H9 (cell line): ENCODE measurements around the gene NFKB1. TPM values are rescaled to one million over a fixed set of nuclear protein-coding genes. Genes with fewer than 3 reads are reported as not detected.

Source experiments
- DNase-seq: peaks from one replicate; pipeline ENCODE4 v3.0.0-alpha.2; 2017
- H2AFZ ChIP-seq: one replicate; pipeline ENCODE4 v1.6.1; 2013; ENCODE audit warnings: mild to moderate bottlenecking, low read length, control low read depth, moderate library complexity
- H2AK5ac ChIP-seq: 2 replicates; pipeline ENCODE4 v1.6.1; 2013; ENCODE audit warnings: low read length, control low read depth, mixed read lengths; ENCODE audit not compliant: insufficient read length
- H2BK120ac ChIP-seq: one replicate; pipeline ENCODE4 v1.6.1; 2013; ENCODE audit warnings: low read depth, mild to moderate bottlenecking, low read length, control low read depth, inconsistent platforms; ENCODE audit not compliant: poor library complexity, severe bottlenecking
- H2BK12ac ChIP-seq: 2 replicates; pipeline ENCODE4 v1.6.1; 2013; ENCODE audit warnings: low read length, control low read depth, mixed read lengths, low read depth; ENCODE audit not compliant: insufficient read length
- H2BK15ac ChIP-seq: 2 replicates; pipeline ENCODE4 v1.6.1; 2013; ENCODE audit warnings: low read depth, low read length, control low read depth
- H2BK20ac ChIP-seq: one replicate; pipeline ENCODE4 v1.6.1; 2013; ENCODE audit warnings: low read depth, mild to moderate bottlenecking, low read length, control low read depth, inconsistent platforms; ENCODE audit not compliant: poor library complexity, severe bottlenecking
- H2BK5ac ChIP-seq: 2 replicates; pipeline ENCODE4 v1.6.1; 2013; ENCODE audit warnings: low read length, control low read depth, mixed read lengths; ENCODE audit not compliant: insufficient read length
- H3K14ac ChIP-seq: 2 replicates; pipeline ENCODE4 v1.6.1; 2013; ENCODE audit warnings: low read length, control low read depth; ENCODE audit not compliant: insufficient read depth
- H3K18ac ChIP-seq: 2 replicates; pipeline ENCODE4 v1.6.1; 2013; ENCODE audit warnings: low read depth, mild to moderate bottlenecking, mixed read lengths, low read length, control low read depth; ENCODE audit not compliant: insufficient read length
- H3K23ac ChIP-seq: 2 replicates; pipeline ENCODE4 v1.6.1; 2013; ENCODE audit warnings: low read length, control low read depth, mixed read lengths, low read depth; ENCODE audit not compliant: insufficient read length
- H3K23me2 ChIP-seq: 2 replicates; pipeline ENCODE4 v1.6.1; 2013; ENCODE audit warnings: low read depth, mild to moderate bottlenecking, mixed read lengths, low read length, control low read depth; ENCODE audit not compliant: insufficient read length, poor library complexity, severe bottlenecking
- H3K27ac ChIP-seq: 2 replicates; pipeline ENCODE4 v1.5.1; 2013; ENCODE audit warnings: low read length, control low read depth, mixed read lengths, low read depth; ENCODE audit not compliant: insufficient read length
- H3K27me3 ChIP-seq: 2 replicates; pipeline ENCODE4 v1.6.1; 2013; ENCODE audit warnings: low read length, control low read depth, inconsistent platforms; ENCODE audit not compliant: insufficient read depth
- H3K4ac ChIP-seq: 2 replicates; pipeline ENCODE4 v1.6.1; 2013; ENCODE audit warnings: low read depth, mild to moderate bottlenecking, control low read depth, inconsistent platforms, low read length, moderate library complexity
- H3K4me1 ChIP-seq: 2 replicates; pipeline ENCODE4 v1.6.1; 2013; ENCODE audit warnings: low read length, control low read depth, inconsistent platforms; ENCODE audit not compliant: insufficient read depth
- H3K4me2 ChIP-seq: 2 replicates; pipeline ENCODE4 v1.6.1; 2013; ENCODE audit warnings: low read length, control low read depth, mixed read lengths; ENCODE audit not compliant: insufficient read length, insufficient read depth
- H3K56ac ChIP-seq: 2 replicates; pipeline ENCODE4 v1.6.1; 2013; ENCODE audit warnings: low read depth, mild to moderate bottlenecking, mixed read lengths, low read length, control low read depth; ENCODE audit not compliant: insufficient read length
- H3K79me1 ChIP-seq: 2 replicates; pipeline ENCODE4 v1.6.1; 2013; ENCODE audit warnings: low read depth, mild to moderate bottlenecking, moderate library complexity, low read length, control low read depth, inconsistent platforms; ENCODE audit not compliant: insufficient read depth, poor library complexity, severe bottlenecking
- H3K79me2 ChIP-seq: 2 replicates; pipeline ENCODE4 v1.6.1; 2013; ENCODE audit warnings: low read length, control low read depth, inconsistent platforms; ENCODE audit not compliant: insufficient read depth
- H3K9ac ChIP-seq: 2 replicates; pipeline ENCODE4 v1.6.1; 2013; ENCODE audit warnings: low read length, control low read depth, mixed read lengths; ENCODE audit not compliant: insufficient read length; ENCODE audit errors: extremely low read depth
- H3K9me3 ChIP-seq: one replicate; pipeline ENCODE4 v1.6.1; 2013; ENCODE audit warnings: low read depth, low read length, inconsistent platforms; ENCODE audit not compliant: control insufficient read depth
- H3T11ph ChIP-seq: one replicate; pipeline ENCODE4 v1.6.1; 2013; ENCODE audit warnings: mild to moderate bottlenecking, low read length, control low read depth, inconsistent platforms
- H4K20me1 ChIP-seq: one replicate; pipeline ENCODE4 v1.6.1; 2013; ENCODE audit not compliant: control insufficient read depth, insufficient read length, insufficient read depth
- H4K5ac ChIP-seq: 2 replicates; pipeline ENCODE4 v1.6.1; 2013; ENCODE audit warnings: low read depth, mild to moderate bottlenecking, mixed read lengths, low read length, control low read depth; ENCODE audit not compliant: insufficient read length
- H4K8ac ChIP-seq: replicated peaks from 2 replicates; pipeline ENCODE4 v1.6.1; 2013; ENCODE audit warnings: low read length, control low read depth, mixed read lengths, low read depth; ENCODE audit not compliant: insufficient read length
- H4K91ac ChIP-seq: 2 replicates; pipeline ENCODE4 v1.6.1; 2013; ENCODE audit warnings: low read depth, mild to moderate bottlenecking, moderate library complexity, mixed read lengths, low read length, control low read depth; ENCODE audit not compliant: insufficient read length
- H3K27ac Mint-ChIP-seq, 3 experiments: 2 replicates in 2 of 3; 3 replicates in 1 of 3; pipeline ENCODE4 v1.8.0; 2020 to 2021; ENCODE audit warnings: mixed read lengths in 3 of 3, mild to moderate bottlenecking in 1 of 3, moderate library complexity in 1 of 3
- H3K27me3 Mint-ChIP-seq: 2 replicates; pipeline ENCODE4 v1.8.0; 2021; ENCODE audit warnings: low read depth, mild to moderate bottlenecking, moderate library complexity, mixed read lengths
- H3K36me3 Mint-ChIP-seq, 3 experiments: 2 replicates in 2 of 3; 3 replicates in 1 of 3; pipeline ENCODE4 v1.8.0; 2020 to 2021; ENCODE audit warnings: low read depth in 3 of 3, mixed read lengths in 3 of 3; ENCODE audit not compliant: insufficient read depth in 1 of 3
- H3K4me1 Mint-ChIP-seq, 2 experiments: 2 replicates each; pipeline ENCODE4 v1.8.0; 2020; ENCODE audit warnings: mixed read lengths in 2 of 2
- H3K4me3 Mint-ChIP-seq, 2 experiments: 2 replicates in 1 of 2; 3 replicates in 1 of 2; pipeline ENCODE4 v1.8.0; 2020 to 2021; ENCODE audit warnings: mild to moderate bottlenecking in 2 of 2, mixed read lengths in 2 of 2, moderate library complexity in 1 of 2
- H3K9me3 Mint-ChIP-seq, 2 experiments: 2 replicates in 1 of 2; 3 replicates in 1 of 2; pipeline ENCODE4 v1.8.0; 2020; ENCODE audit warnings: mild to moderate bottlenecking in 2 of 2, mixed read lengths in 2 of 2, moderate library complexity in 1 of 2
- CTCF ChIP-seq: fragments of 200-600 bp; sonication (generic); conservative IDR thresholded peaks from 3 replicates; pipeline ENCODE4 v1.8.0; 2021; ENCODE audit warnings: antibody characterized with exemption, mild to moderate bottlenecking
- WGBS: extraction: QIAGEN DNeasy Blood & Tissue Kit; methylation state at CpG from one replicate; pipeline ENCODE4 v1.1.7; 2013; ENCODE audit warnings: missing lambda C conversion rate, low lambda C conversion rate, mixed read lengths; ENCODE audit not compliant: insufficient read length; ENCODE audit errors: extremely low coverage; 5-methylcytosine and 5-hydroxymethylcytosine counted together
- total RNA-seq: library from RNA; stranded (reverse); gene quantifications from 2 replicates; pipeline ENCODE4 v1.2.1, GENCODE V29; 2021

The NFKB1 gene
- total RNA-seq, 1 experiment from 2014 or later = 5.7 TPM

GRCh38 chr4:102473476-102473875 is 27.7 kb upstream of the NFKB1 start:
- Mint-ChIP-seq H3K4me1 (peaks cover 12 to 17% of the 10 kb centered on the region in 2 experiments), H3K27me3 (no peaks in the 10 kb centered on the region), H3K4me3 (no peak overlapping the region), H3K9me3 (peaks cover 6 to 8% of the 10 kb centered on the region in 2 experiments; a peak in 2 of 5 replicates), H3K27ac (no peak overlapping the region), H3K36me3 (peaks cover 0 to 6% (median 2%) of the 10 kb centered on the region in 3 experiments; a peak in 1 of 7 replicates)
- Histone ChIP-seq H3K4me1 (no peaks in the 10 kb centered on the region), H4K91ac (no peak overlapping the region), H3K9me3 (no peaks in the 10 kb centered on the region), H3K4me2 (no peak overlapping the region), H3T11ph (no peak overlapping the region), H3K27ac (no peak overlapping the region), H2BK20ac (no peak overlapping the region), H2AK5ac (no peak overlapping the region), H4K5ac (no peak overlapping the region), H2AFZ (no peak overlapping the region), H3K4ac (no peak overlapping the region), H3K27me3 (no peaks in the 10 kb centered on the region), H3K18ac (no peak overlapping the region), H2BK15ac (no peak overlapping the region), H2BK120ac (no peak overlapping the region), H3K79me2 (no peaks in the 10 kb centered on the region), H3K79me1 (no peaks in the 10 kb centered on the region), H4K20me1 (no peaks in the 10 kb centered on the region), H3K23me2 (no peaks in the 10 kb centered on the region), H2BK12ac (no peak overlapping the region), H2BK5ac (no peak overlapping the region), H3K14ac (no peak overlapping the region), H3K9ac (no peak overlapping the region), H3K23ac (no peak overlapping the region), H3K56ac (no peak overlapping the region), H4K8ac (no peak overlapping the region)
- no peak for TF ChIP-seq CTCF
- no peak for DNase-seq
- no CpG with 5 or more reads among the region's 1 CpG for WGBS
